ENCODE results near the gene TBC1D14.

The TBC1D14 gene

GRCh38 chr4:7020856-7021255 lies 111.2 kb downstream of the TBC1D14 start:
- DNase-seq (ENCODE audit: low read depth in 2 of 2): no peak

- no peak for DNase-seq (ENCODE audit: low read depth in 2 of 2)
Observed at GRCh38 chr4:7021355-7021754, 111.7 kb downstream of the TBC1D14 start.

- no peak for DNase-seq (ENCODE audit: low read depth in 2 of 2)
Observed at GRCh38 chr4:7021930-7022664, 112.5 kb downstream of the TBC1D14 start.

- DNase-seq (ENCODE audit: low read depth in 2 of 2): no peak
Observed at GRCh38 chr4:7023486-7023885, 113.9 kb downstream of the TBC1D14 start.

- no peak for DNase-seq (ENCODE audit: low read depth in 2 of 2)
Observed at GRCh38 chr4:7023901-7024300, 114.3 kb downstream of the TBC1D14 start.

GRCh38 chr4:7024336-7024890 lies 114.8 kb downstream of the TBC1D14 start:
- DNase-seq (ENCODE audit: low read depth in 2 of 2): no peak

- DNase-seq (ENCODE audit: low read depth in 2 of 2): no peak
Observed at GRCh38 chr4:7025040-7025602, 115.5 kb downstream of the TBC1D14 start.

- DNase-seq (ENCODE audit: low read depth in 2 of 2): no peak
Observed at GRCh38 chr4:7026107-7026506, 116.5 kb downstream of the TBC1D14 start.

GRCh38 chr4:7027284-7027683 lies 117.7 kb downstream of the TBC1D14 start:
- no peak for DNase-seq (ENCODE audit: low read depth in 2 of 2)

GRCh38 chr4:7027913-7028312 lies 118.3 kb downstream of the TBC1D14 start:
- no peak for DNase-seq (ENCODE audit: low read depth in 2 of 2)

- DNase-seq (ENCODE audit: low read depth in 2 of 2): no peak
Observed at GRCh38 chr4:7029212-7029611, 119.6 kb downstream of the TBC1D14 start.

- DNase-seq (ENCODE audit: low read depth in 2 of 2): no peak
Observed at GRCh38 chr4:7029921-7030320, 120.3 kb downstream of the TBC1D14 start.

GRCh38 chr4:7030856-7031255 lies 121.2 kb downstream of the TBC1D14 start:
- no peak for DNase-seq (ENCODE audit: low read depth in 2 of 2)

- no peak for DNase-seq (ENCODE audit: low read depth in 2 of 2)
Observed at GRCh38 chr4:7031558-7032449, 122.2 kb downstream of the TBC1D14 start.

GRCh38 chr4:7032596-7032995 lies 123.0 kb downstream of the TBC1D14 start:
- DNase-seq (ENCODE audit: low read depth in 2 of 2): no peak

GRCh38 chr4:7034262-7035081 lies 124.8 kb downstream of the TBC1D14 start:
- no peak for DNase-seq (ENCODE audit: low read depth in 2 of 2)

- no peak for DNase-seq (ENCODE audit: low read depth in 2 of 2)
Observed at GRCh38 chr4:7037425-7037824, 127.8 kb downstream of the TBC1D14 start.

GRCh38 chr4:7040765-7041164 lies 131.1 kb downstream of the TBC1D14 start:
- DNase-seq (ENCODE audit: low read depth in 2 of 2): no peak

- DNase-seq (ENCODE audit: low read depth in 2 of 2): no peak
Observed at GRCh38 chr4:7041246-7041645, 131.6 kb downstream of the TBC1D14 start.

- DNase-seq (ENCODE audit: low read depth in 2 of 2): no peak
Observed at GRCh38 chr4:7041801-7042502, 132.3 kb downstream of the TBC1D14 start.

All from stimulated activated CD4-positive, alpha-beta T cell treated with anti-CD3 and anti-CD28 coated beads, Interleukin-1b, Interleukin-23, amount 100 ng/mL, for 4 hours (primary cell).